Keratinocyte (primary cell): ENCODE results near the gene FASTKD3. TPM values are rescaled to one million over a fixed set of nuclear protein-coding genes. Genes with fewer than 3 reads are reported as not detected.
A peak's percentile ranks its signal among the peaks of the same experiment; 100 is the strongest.

Source experiments
- DNase-seq: peaks from one replicate; pipeline ENCODE4 v3.0.0-alpha.2; 2011; ENCODE audit warnings: low read depth, missing footprints, low spot score
- FAIRE-seq: peaks from 2 replicates; lab custom pipeline; 2011; peaks lifted over from hg19 to GRCh38; lab: Jason Lieb, UNC
- H2AFZ ChIP-seq: 2 replicates; pipeline ENCODE4 v1.6.0; 2012; ENCODE audit warnings: low read length, control low read depth, inconsistent platforms; ENCODE audit not compliant: control insufficient read depth
- H3K27ac ChIP-seq: 2 replicates; pipeline ENCODE4 v1.5.1; 2011; ENCODE audit warnings: low read length; ENCODE audit not compliant: control insufficient read depth, insufficient read depth
- H3K27me3 ChIP-seq: 3 replicates; pipeline ENCODE4 v1.6.0; 2011; ENCODE audit warnings: low read length; ENCODE audit not compliant: control insufficient read depth, insufficient read depth; ENCODE audit errors: extremely low read depth
- H3K36me3 ChIP-seq, 2 experiments: 2 replicates in 1 of 2; 3 replicates in 1 of 2; pipeline ENCODE4 v1.5.1; 2011; ENCODE audit warnings: low read length in 2 of 2, mild to moderate bottlenecking in 1 of 2; ENCODE audit not compliant: control insufficient read depth in 2 of 2, insufficient read depth in 2 of 2; ENCODE audit errors: extremely low read depth in 1 of 2
- H3K4me1 ChIP-seq: 3 replicates; pipeline ENCODE4 v1.5.1; 2011; ENCODE audit warnings: low read length; ENCODE audit not compliant: control insufficient read depth, insufficient read depth; ENCODE audit errors: extremely low read depth
- H3K4me2 ChIP-seq: 3 replicates; pipeline ENCODE4 v1.6.0; 2011; ENCODE audit warnings: low read depth, low read length; ENCODE audit not compliant: control insufficient read depth, insufficient read depth; ENCODE audit errors: extremely low read depth
- H3K4me3 ChIP-seq, 3 experiments: fragments of 200-600 bp in 1 of 3; sonication (generic) in 1 of 3; 2 replicates in 2 of 3; 3 replicates in 1 of 3; pipeline ENCODE4 v1.5.1; 2011 to 2016; ENCODE audit warnings: low read length in 3 of 3, mild to moderate bottlenecking in 3 of 3, control low read depth in 2 of 3, inconsistent platforms in 1 of 3, low read depth in 1 of 3, mixed read lengths in 1 of 3, mixed run types in 1 of 3, moderate library complexity in 1 of 3; ENCODE audit not compliant: control insufficient read depth in 2 of 3, insufficient read depth in 2 of 3; ENCODE audit errors: extremely low read depth in 1 of 3
- H3K79me2 ChIP-seq: 2 replicates; pipeline ENCODE4 v1.6.0; 2012; ENCODE audit warnings: low read length; ENCODE audit not compliant: control insufficient read depth, insufficient read depth
- H3K9ac ChIP-seq: 3 replicates; pipeline ENCODE4 v1.6.0; 2011; ENCODE audit warnings: low read length; ENCODE audit not compliant: control insufficient read depth, insufficient read depth; ENCODE audit errors: extremely low read depth
- H3K9me1 ChIP-seq: 3 replicates; pipeline ENCODE4 v1.6.0; 2011; ENCODE audit warnings: low read length; ENCODE audit not compliant: control insufficient read depth, insufficient read depth; ENCODE audit errors: extremely low read depth
- H3K9me3 ChIP-seq: 2 replicates; pipeline ENCODE4 v1.5.1; 2012; ENCODE audit warnings: low read depth, low read length; ENCODE audit not compliant: control insufficient read depth
- H4K20me1 ChIP-seq: 3 replicates; pipeline ENCODE4 v1.6.0; 2011; ENCODE audit warnings: low read length; ENCODE audit not compliant: control insufficient read depth, insufficient read depth; ENCODE audit errors: extremely low read depth
- CTCF ChIP-seq, 3 experiments: IDR thresholded peaks in 1 of 3; conservative IDR thresholded peaks in 1 of 3; optimal IDR thresholded peaks in 1 of 3; 2 replicates in 2 of 3; 3 replicates in 1 of 3; pipeline versions ENCODE3 to v1.5.1; 2011; ENCODE audit warnings: low read length in 3 of 3, mild to moderate bottlenecking in 3 of 3, moderate library complexity in 2 of 3, control low read depth in 1 of 3, inconsistent platforms in 1 of 3; ENCODE audit not compliant: insufficient read depth in 2 of 3; ENCODE audit errors: extremely low read depth in 1 of 3
- EZH2 ChIP-seq: IDR thresholded peaks from one replicate; pipeline ENCODE4 v1.6.1; 2012; ENCODE audit warnings: inconsistent platforms, mild to moderate bottlenecking, low read length, moderate library complexity
- dilution Hi-C: fragments of 300-500 bp; cut with MboI; formaldehyde crosslinking; loops from one replicate; pipeline ENCODE4 v1.7.0; 2020; ENCODE audit warnings: low sequenced_read_pairs; ENCODE audit not compliant: extremely low pct_ligation_motif_present
- polyA plus RNA-seq, 5 experiments: library from polyadenylated mRNA; depleted of rRNA in 3 of 5; stranded (reverse) in 3 of 5; stranded (forward) in 1 of 5; unstranded in 1 of 5; fragments of >200 nt; gene quantifications; 1 replicate in 1 of 5; 2 replicates in 3 of 5; 3 replicates in 1 of 5; pipeline versions ENCODE4 v1.2.1 to v1.2.3, GENCODE V29; 2011 to 2012; ENCODE audit warnings: missing spikeins in 2 of 5, low read depth in 1 of 5, low replicate concordance in 1 of 5

The FASTKD3 gene
- polyA plus RNA-seq, 1 donor (not counting 4 experiments of a cell fraction or from before 2014, with no cell fraction given): 13.8 TPM

GRCh38 chr5:7907612-7908011 lies 38.8 kb upstream of the FASTKD3 start:
- no peaks in the 10 kb centered on the region for H3K9me1 ChIP-seq
- peaks cover 0 to 10% of the 10 kb centered on the region in 2 experiments for H3K36me3 ChIP-seq
- H4K20me1 ChIP-seq: no peaks in the 10 kb centered on the region
- no peak overlapping the region for H3K27ac ChIP-seq
- H3K79me2 ChIP-seq: no peaks in the 10 kb centered on the region
- H3K9me3 ChIP-seq: no peaks in the 10 kb centered on the region
- no peak for TF ChIP-seq CTCF (optimal IDR thresholded peaks at IDR 0.05 in 1 of 3, IDR thresholded peaks at IDR 0.05 in 1 of 3, conservative IDR thresholded peaks at IDR 0.05 in 1 of 3; ENCODE audit: extremely low read depth in 1 of 3, insufficient read depth in 2 of 3, low read length in 3 of 3)
- TF ChIP-seq EZH2: no peak
- no peak overlapping the region for H3K9ac ChIP-seq
- H3K27me3 ChIP-seq: no peaks in the 10 kb centered on the region
- dilution Hi-C loops: no loop called here
- no peak overlapping the region for H3K4me2 ChIP-seq
- H2AFZ ChIP-seq: no peak overlapping the region
- DNase-seq: no peak
- H3K4me3 ChIP-seq: no peak overlapping the region
- FAIRE-seq: no peak
- H3K4me1 ChIP-seq: peaks cover 8% of the 10 kb centered on the region

GRCh38 chr5:7904170-7904569 lies 35.3 kb upstream of the FASTKD3 start:
- Histone ChIP-seq H3K9me1 (no peaks in the 10 kb centered on the region), H2AFZ (no peak overlapping the region), H3K79me2 (no peaks in the 10 kb centered on the region), H3K4me3 (no peak overlapping the region), H3K27ac (no peak overlapping the region), H4K20me1 (no peaks in the 10 kb centered on the region), H3K36me3 (peaks cover 5 to 12% of the 10 kb centered on the region in 2 experiments), H3K4me1 (peaks cover 8% of the 10 kb centered on the region), H3K9me3 (no peaks in the 10 kb centered on the region), H3K4me2 (no peak overlapping the region), H3K27me3 (no peaks in the 10 kb centered on the region), H3K9ac (no peak overlapping the region)
- DNase-seq: peak; percentile 33
- dilution Hi-C loops: no loop called here
- TF ChIP-seq CTCF (optimal IDR thresholded peaks at IDR 0.05 in 1 of 3, IDR thresholded peaks at IDR 0.05 in 1 of 3, conservative IDR thresholded peaks at IDR 0.05 in 1 of 3; ENCODE audit: extremely low read depth in 1 of 3, insufficient read depth in 2 of 3, low read length in 3 of 3) (no peak), EZH2 (no peak)
- no peak for FAIRE-seq
